HG03039 (cell line): ENCODE results near the gene IFITM10.

Source experiments
- ATAC-seq: cut with Tn5 transposase; IDR thresholded peaks from one replicate; pipeline ENCODE4 v1.9.1; 2021; ENCODE audit warnings: mild to moderate bottlenecking, moderate library complexity; ENCODE audit not compliant: unreplicated experiment

Gene IFITM10

GRCh38 chr11:1753229-1753928, 3.0 kb upstream of the IFITM10 start:
- ATAC-seq = no peak

DNA sequence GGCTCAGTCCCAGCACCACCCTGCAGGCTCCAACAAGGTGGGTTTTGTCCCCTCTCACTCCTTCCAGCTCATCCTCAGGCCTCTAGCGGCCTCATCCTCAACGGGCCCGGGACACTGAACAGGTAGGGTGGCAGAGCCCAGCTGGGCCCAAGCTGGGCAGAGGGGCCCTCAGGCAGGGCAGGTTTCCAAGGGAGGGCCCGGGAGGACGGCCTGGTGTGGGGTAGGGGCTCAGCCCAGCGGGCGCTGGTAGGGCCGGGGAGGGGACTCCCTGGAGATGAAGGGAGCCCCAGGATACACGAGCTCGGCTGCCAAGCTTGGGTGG, 2.5 kb upstream of the IFITM10 start:
- ATAC-seq = no peak

DNA sequence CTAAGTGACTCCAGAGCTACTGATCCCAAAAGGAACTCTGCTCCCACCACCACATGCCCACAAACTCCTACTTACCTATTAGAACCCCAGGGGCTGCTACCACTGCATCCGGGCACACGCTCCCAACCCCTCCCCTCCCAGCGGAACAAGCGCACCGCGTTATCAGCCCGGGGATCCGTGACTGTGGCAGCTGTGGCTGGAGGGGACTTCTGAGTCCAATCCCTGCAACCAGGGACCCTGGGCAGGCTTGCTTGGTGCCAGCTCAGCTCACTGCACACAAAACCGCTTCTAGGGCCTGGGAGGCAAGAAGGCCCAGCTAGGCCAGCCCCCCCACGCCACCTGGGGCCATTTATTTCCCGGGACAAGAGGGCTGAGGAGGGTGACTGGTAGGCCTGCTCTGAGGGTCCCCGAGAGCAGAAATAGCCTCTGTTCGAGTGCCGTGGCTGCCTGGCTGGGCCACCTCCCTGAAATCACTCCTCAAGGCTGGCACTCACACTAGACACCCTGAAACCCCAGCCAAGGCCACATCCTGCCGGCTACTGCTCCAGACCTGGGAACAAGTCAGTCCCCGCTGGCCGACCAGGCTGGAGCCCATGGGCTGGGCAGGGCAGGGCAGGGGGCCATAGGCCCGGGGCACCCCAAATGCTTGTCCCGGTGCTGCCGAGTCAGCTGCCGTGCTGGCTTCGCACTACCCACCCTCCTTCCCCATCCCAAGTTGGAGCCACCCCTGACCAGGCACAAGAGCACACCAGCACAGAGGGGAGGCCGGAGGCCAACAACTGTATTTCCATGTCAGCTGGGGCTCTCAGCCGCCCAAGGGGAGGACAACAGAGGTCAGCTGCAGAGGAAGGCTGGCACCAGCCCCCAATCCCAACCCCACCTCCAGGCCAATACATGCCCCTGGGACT, 1.9 kb upstream of the IFITM10 start:
- no peak for ATAC-seq

DNA sequence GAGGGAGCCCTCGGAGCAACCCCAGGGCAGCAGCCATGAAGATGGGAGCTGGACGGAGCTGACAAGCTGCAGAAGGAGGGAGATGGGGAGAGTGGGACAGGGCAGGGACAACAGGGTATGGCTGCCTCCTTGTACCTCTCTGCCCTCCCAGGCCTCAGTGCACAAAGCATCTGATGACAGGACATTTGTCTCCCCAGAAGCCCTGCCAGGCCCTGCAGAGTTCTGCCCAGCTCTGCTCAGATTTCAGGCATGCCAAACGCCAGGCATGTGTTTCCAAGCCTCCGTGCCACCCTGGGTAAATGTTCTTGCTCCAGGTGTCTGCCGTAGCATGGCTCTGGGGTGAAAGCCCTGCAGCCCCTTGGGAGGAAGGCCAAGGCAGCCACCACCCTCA, 1.1 kb upstream of the IFITM10 start:
- no peak for ATAC-seq

DNA sequence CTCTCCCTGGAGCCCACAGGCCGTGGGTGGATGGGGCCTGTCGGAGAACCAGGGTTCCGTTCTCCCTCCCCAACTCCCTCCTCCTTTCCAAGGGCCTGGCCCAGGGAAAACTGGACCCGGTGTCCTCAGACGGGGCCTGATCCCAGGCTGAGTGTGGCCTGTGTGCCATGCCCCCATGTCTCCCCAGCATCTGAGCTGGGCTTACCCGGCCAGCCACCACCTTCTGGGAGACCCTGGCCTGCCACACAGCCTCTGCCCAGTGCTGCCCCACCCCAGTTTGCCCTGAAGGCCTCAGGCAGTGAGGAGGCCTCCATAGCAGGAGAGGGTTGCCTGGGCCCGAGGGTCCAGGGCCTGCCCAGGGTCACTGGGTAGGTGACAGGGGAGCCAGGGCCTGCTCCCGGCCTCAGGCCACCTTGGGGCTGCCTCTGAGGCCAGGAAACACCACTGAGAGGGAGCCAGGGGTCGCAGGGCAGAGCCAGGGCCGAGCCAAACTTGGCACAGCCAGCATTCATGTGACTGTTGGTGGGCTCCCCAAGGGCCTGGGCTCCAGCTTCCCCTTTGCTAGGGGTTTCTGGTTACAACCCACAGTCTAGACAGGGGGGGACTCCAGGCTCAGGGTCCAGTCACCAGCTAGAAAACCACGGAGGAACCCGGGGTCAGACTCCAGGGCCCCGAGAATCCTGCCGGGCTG, 590 bp upstream of the IFITM10 start:
- no peak for ATAC-seq

GRCh38 chr11:1749395-1750351, 722 bp downstream of the IFITM10 start:
- no peak for ATAC-seq

GRCh38 chr11:1748636-1749394, 1.6 kb downstream of the IFITM10 start:
- ATAC-seq = no peak

- ATAC-seq = no peak
These were observed 2.4 kb downstream of the IFITM10 start for GRCh38 chr11:1747753-1748635.

- no peak for ATAC-seq
These were observed 3.2 kb downstream of the IFITM10 start for GRCh38 chr11:1746956-1747752.

GRCh38 chr11:1746511-1746931, 3.9 kb downstream of the IFITM10 start:
- no peak for ATAC-seq

GRCh38 chr11:1745701-1746320, 4.6 kb downstream of the IFITM10 start:
- no peak for ATAC-seq

DNA sequence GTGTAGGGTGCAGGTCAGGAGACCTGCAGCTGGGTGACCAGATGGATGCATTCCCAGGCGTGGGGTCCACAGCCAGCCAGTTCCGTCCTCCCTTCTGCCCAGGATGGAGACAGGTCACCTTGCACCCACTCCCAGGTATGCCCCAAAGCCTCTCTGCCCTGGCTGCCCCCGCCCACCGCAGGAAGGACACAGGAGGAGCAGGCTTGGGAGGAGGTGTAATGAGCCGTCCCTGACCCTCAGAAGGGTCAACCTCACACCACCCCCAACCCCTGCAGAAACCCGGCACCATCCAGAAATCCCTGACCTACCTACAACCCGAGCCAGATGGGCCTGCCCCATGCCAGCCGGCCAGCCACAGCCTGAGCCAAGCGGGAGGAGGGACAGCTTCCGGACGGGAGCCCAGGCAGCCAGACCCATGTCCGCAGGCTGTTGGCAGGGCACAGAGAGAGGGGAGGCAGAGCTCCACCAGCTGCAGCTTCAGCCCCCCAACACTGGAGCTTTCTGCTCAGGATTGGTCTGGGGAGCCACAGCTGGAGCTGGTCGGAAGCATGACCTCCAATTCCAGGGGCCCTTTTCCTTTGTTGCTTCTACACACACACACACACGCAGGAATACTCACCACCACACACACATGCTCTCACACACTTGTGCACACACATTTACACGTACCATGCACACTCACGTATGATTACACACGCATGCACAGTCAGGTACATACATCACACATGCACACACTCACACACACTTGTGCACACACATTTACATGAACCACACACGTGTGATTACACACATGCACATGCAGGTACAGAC, 5.3 kb downstream of the IFITM10 start:
- no peak for ATAC-seq

DNA sequence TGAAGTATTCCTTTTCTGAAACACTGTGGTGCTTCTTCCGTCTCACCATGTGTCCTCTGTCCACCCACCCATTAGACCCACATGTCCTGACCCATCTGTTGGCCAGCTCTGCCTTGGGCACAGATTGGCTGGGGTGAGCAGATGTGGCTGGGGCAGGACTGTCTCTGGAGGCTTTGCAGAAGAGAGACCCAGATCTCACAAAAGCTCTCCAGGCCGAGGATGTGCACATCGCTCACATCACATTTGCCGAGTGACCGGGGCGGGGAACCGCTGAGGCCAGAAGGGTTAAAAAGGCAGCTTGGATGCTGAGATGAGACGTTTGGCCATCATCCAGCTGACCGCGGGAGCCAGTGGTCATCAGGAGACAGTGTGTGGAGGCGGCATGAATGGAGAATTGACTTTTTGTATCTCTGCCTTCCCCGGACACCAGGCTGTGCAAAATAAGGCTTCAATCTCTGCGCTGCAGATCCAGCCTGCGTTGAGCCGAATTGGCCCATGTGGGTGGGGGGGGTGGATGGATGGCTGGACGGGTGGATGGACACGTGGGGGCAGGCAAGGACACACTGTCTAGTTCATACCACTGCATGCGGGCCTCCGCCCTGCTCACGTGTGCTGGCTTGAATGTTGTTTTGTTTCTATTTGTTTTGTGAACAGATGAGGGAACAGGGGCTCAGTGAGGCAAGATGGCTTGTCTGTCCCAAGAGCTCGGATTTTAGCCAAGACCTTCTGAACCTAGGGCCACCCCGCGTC, 6.1 kb downstream of the IFITM10 start:
- no peak for ATAC-seq

DNA sequence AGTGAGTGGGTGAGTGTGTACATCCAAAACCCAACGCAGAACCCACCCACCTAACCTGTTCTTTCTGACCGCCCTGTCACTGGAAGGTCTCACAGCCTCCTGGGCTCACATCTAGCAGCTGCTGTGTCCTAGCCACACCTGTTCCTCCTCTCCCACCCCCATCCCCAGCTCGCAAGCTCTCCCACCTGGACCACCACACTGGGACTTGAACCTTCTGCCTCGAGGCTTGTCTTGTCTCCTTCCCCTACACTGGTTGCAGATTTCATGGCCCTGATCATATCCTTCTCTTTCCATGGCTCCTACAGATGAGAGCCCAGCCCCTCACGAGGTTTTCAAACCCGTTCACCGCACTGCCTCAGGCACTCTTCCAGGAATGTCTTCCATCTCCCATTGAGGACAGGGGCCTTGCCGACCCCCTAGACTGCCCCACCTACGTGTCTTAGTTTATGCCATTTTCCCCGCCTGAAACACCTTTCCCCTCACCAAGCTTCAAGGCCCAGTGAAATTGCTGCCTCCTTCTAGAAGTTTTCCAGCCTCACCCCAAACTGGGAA, 6.7 kb downstream of the IFITM10 start:
- no peak for ATAC-seq

DNA sequence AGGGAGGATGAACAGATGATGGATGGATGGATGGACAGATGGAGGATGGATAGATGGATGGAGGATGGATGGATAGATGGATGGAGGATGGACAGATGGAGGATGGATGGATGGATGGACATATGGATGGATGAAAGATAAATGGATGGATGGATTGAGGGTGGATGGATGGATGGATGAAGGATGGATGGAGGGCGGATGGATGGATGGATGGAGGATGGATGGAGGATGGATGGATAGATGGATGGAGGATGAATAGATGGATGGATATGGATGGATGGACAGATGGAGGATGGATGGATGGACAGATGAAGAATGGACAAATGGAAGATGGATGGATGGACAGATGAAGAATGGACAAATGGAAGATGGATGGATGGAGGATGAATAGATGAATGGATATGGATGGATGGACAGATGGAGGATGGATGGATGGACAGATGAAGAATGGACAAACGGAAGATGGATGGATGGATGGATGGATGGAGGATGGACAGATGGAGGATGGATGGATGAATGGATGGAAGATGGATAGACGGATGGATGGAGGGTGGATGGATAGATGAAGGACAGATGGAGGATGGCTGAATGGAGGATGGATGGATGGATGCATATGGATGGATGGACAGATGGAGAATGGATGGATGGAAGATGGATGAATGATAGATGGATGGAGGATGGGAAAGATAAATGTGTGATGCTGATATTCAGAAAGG, 7.4 kb downstream of the IFITM10 start:
- no peak for ATAC-seq
